ENCODE data around the gene MRPL44. TPM values are rescaled to one million over a fixed set of nuclear protein-coding genes. Genes with fewer than 3 reads are reported as not detected.
"Not testable (repeated sequence)": the region's sequence is repeated elsewhere in the genome, so short reads cannot be mapped to it uniquely, and the experiment has no call there.

The MRPL44 gene
- polyA plus RNA-seq, 3 donors: 33.1 to 41.5 (median 37.8) TPM

GRCh38 chr2:223993634-223994232 is 36.5 kb downstream of the MRPL44 start:
- DNase-seq (ENCODE audit: extremely low read depth in 1 of 11, low read depth in 9 of 11, low spot score in 4 of 11): peak; percentile 58 to 84 (median 72)

- DNase-seq (ENCODE audit: extremely low read depth in 1 of 11, low read depth in 9 of 11, low spot score in 4 of 11): no peak
Observed at GRCh38 chr2:223994562-223995162, 37.4 kb downstream of the MRPL44 start.

DNA sequence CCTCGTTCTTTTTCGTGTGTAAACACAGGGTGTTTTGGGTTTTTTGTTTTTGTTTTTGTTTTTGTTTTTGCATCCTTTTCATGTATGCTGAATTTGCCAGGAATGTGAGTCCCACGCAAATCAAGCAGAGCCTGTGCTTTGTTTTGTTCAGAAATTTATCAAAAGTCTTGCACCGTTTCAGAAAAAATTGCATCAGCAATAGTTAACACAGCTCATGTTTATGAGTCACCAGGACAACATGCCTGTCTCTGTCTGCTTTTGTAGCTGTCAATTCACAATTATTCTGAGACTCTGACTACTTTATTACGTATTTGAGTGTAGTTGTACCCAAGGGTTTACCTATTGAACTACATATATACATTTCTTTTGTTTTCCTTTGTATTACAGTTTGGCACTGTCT is 38.3 kb downstream of the MRPL44 start:
- no peak for DNase-seq (ENCODE audit: extremely low read depth in 1 of 11, low read depth in 9 of 11, low spot score in 4 of 11)

- DNase-seq (ENCODE audit: extremely low read depth in 1 of 11, low read depth in 9 of 11, low spot score in 4 of 11): no peak
Observed at GRCh38 chr2:223996391-223996790, 39.1 kb downstream of the MRPL44 start.

DNA sequence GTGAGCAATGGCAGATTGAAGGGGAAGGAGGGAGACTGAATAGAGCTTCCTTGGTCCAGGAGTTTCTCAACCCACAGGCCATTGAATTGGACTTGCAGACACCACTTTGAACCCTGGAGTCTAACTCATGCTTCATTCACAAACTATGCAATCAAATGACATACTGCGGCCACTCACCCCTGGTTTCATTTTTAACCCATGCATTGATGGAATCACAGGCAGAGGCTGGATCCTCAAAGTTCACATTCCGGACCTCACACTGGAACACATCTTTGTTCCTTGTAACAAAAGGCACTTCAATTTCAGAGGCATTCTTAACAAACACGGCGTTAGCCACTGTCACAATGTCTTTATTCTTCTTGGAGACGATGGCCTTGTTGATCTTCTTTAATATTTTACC is 40.7 kb downstream of the MRPL44 start:
- no peak for DNase-seq (ENCODE audit: extremely low read depth in 1 of 11, low read depth in 9 of 11, low spot score in 4 of 11)

- DNase-seq (ENCODE audit: extremely low read depth in 1 of 11, low read depth in 9 of 11, low spot score in 4 of 11): no peak
Observed at GRCh38 chr2:223998948-223999347, 41.7 kb downstream of the MRPL44 start.

DNA sequence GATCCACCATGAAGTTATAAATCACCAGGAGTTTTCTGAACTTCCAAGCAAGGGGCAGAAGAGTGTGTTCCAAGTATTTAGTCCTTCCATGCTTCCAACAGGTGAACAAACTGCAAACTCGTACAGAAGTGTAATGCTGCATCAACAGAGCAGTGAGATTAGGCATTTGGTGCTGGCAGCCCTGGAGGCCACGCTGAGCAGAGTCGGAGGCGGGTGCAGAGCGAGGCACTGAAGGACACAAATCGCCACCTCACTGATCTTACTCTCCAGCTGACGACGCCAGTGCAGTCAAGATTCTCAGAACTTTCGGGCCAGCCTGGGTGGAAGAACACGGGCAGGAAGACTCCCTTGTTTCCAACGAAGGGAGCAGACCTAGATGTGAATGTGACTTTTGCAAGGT is 42.6 kb downstream of the MRPL44 start:
- DNase-seq (ENCODE audit: extremely low read depth in 1 of 11, low read depth in 9 of 11, low spot score in 4 of 11): no peak

- DNase-seq (ENCODE audit: extremely low read depth in 1 of 11, low read depth in 9 of 11, low spot score in 4 of 11): not testable (repeated sequence)
Observed at GRCh38 chr2:224000662-224001061, 43.4 kb downstream of the MRPL44 start.

GRCh38 chr2:224004105-224004695 is 46.9 kb downstream of the MRPL44 start:
- no peak for DNase-seq (ENCODE audit: extremely low read depth in 1 of 11, low read depth in 9 of 11, low spot score in 4 of 11)

- no peak for DNase-seq (ENCODE audit: extremely low read depth in 1 of 11, low read depth in 9 of 11, low spot score in 4 of 11)
Observed at GRCh38 chr2:224008702-224009261, 51.5 kb downstream of the MRPL44 start.

- no peak for DNase-seq (ENCODE audit: extremely low read depth in 1 of 11, low read depth in 9 of 11, low spot score in 4 of 11)
Observed at GRCh38 chr2:224009605-224010315, 52.5 kb downstream of the MRPL44 start.

DNA sequence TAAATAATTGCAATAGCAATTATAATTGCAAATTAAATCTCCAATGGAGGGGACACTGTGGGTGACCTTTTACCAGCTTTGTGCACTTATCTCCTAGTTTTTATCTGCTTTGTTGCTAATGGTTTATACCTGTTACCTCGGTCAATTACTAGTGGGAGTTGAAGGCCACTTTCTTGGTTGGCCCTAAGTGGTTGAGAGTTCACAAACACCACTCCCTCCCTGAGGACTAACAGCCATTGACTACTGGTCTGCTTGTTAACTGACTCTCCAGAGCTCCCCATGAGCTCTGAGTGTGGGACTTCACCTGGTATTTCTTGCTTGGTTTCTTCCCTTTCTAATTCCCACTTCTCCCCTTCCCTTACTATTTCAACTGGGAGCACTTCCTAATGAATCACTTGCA is 54.6 kb downstream of the MRPL44 start:
- DNase-seq (ENCODE audit: extremely low read depth in 1 of 11, low read depth in 9 of 11, low spot score in 4 of 11): no peak

- no peak for DNase-seq (ENCODE audit: extremely low read depth in 1 of 11, low read depth in 9 of 11, low spot score in 4 of 11)
Observed at GRCh38 chr2:224014336-224014735, 57.1 kb downstream of the MRPL44 start.

- DNase-seq (ENCODE audit: extremely low read depth in 1 of 11, low read depth in 9 of 11, low spot score in 4 of 11): no peak
Observed at GRCh38 chr2:224016963-224017362, 59.7 kb downstream of the MRPL44 start.

Other genes with a start within 250 kb of the MRPL44 start
- 10 to 100 TPM; 12.0 to 17.7 (median 12.3) TPM for gene AP1S3, start 119.9 kb upstream of the MRPL44 start, polyA plus RNA-seq (ENCODE audit: insufficient read length in 3 of 3)
- 10 to 100 TPM; 56.2 to 60.6 (median 59.7) TPM for gene WDFY1, start 12.1 kb upstream of the MRPL44 start, polyA plus RNA-seq (ENCODE audit: insufficient read length in 3 of 3)
- gene SERPINE2, start 81.8 kb downstream of the MRPL44 start, polyA plus RNA-seq (ENCODE audit: insufficient read length in 3 of 3): 100 to 1,000 TPM; 111 to 118 (median 117) TPM

Data from renal cortex interstitium (tissue), 11 donors.